HTR-8/SVneo (cell line): ENCODE results near the gene TTC23L.

Experiments
- DNase-seq: peaks from one replicate; pipeline ENCODE4 v3.0.0; 2011; ENCODE audit warnings: low spot score, mixed read lengths; ENCODE audit not compliant: insufficient read length
- FAIRE-seq: peaks from 2 replicates; lab custom pipeline; 2011; peaks lifted over from hg19 to GRCh38; lab: Jason Lieb, UNC

TTC23L gene

DNA sequence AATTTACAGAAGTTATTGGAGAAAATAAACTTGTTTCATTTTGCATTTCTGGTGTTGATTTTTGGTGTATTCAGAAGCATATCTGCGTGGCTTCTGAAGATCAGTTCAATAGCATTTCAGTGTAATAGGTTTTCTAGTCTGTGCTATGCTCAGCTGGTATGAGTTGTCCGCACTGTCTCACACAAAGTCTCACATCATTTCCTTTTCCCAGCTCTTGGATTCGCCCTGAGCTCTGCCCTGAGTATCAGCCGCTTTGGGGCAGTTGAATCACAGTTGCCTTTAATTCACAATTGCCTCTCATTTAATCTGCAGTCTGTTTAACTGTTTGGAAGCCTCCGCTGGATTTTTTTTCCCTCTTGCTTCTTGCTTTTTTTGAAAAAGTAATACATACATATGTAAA is 6.4 kb upstream of the TTC23L start:
- DNase-seq = no peak
- FAIRE-seq = no peak

DNA sequence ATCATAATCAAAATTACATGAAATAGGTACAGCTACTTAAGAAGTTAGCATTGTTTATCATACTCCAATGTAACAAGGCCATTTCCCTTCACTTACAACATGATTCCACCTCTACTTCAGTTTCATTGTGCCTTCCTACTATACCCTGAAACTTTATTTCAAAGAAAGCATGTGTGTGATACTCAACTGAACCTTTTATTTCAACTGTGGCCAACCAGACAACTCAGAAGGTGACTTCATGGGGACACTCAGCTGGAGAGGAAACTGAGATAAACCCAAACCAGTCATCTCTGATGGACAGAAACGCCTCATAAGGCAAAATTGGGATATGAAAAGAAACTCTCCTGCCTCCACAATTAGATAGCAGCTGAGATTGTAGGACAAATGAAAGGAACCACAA is 5.9 kb upstream of the TTC23L start:
- FAIRE-seq (peak; percentile 9), DNase-seq (no peak)

DNA sequence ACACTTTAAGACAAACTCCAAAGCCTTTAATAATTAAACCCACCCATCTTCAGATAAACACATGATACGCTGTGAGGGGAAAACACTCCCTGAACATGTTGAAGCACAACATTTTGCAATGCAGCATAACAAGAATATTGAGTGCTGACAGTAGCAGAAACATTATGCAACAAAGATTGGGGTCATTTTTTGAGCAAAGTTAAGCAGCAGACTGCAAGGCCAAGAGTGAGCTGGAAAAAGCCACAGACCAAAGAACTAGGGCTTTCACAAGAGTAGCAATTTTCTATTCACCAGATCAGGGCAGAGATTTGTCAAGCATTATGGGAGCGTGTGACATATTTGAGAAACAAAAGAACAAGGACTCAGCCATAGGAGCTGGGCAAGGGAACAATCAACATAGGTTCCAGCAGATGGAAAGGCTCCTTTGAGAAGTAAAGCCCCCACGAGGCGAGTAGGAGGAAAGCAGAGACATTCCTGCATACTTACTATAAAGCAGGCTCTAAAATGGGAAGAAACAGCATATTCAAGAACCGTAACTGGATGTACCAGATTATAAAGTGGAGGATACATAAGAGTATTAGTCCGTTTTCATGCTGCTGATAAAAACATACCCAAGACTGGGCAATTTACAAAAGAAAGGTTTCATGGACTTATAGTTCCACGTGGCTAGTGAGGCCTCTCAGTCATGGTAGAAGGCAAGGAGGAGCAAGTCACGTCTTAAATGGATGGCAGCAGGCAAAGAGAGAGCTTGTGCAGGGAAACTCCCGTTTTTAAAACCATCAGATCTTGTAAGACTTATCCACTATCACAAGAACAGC is 4.8 kb upstream of the TTC23L start:
- FAIRE-seq (peak; percentile 75), DNase-seq (no peak)

DNA sequence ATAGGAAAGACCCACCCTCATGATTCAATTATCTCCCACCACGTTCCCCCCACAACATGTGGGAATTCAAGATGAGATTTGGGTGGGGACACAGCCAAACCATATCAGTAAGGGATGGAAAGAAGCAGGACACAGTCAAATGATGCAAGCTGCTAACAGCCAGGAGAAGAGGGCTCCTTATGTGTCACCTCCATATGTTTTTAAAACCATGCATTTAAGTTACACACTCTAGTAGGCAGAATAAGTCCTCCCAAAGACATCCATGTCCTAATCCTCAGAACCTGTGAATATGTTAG is 4.2 kb upstream of the TTC23L start:
- no peak for DNase-seq
- FAIRE-seq = peak; percentile 68

DNA sequence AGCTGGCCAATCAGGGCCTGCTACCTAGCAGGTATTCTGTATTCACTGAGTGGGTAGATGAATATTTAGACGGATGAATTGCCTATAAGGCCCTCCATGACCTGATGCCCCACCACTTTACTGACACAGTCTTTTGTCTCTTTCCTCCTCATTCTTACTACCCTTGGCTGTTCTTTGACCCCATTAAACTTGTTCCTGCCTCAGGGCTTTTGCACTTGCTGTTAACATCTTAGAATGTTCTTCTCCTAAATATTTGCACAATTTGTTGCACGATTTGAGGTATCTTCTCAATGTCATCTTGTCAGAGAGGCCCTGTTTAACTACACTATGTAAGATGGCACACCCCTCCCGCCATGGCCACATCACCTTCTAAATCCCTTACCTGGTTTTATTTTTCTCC is 3.3 kb upstream of the TTC23L start:
- no peak for FAIRE-seq

DNA sequence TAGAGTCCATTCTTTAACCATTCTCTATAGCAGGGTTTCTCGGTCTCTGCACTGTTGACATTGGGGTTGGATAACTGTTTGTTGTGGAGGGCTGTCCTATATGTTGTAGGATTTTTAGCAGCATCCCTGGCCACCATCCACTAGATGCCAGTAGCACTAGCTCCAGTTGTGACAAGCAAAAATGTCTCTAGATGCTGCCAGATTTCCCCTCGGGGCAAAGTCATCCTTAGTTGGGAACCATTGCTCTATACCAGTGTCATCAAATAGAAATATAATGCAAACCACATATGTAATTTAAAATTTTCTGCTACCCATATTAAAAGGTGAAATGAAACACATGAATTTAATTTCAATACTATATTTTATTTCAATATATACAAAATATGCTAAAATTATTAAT is 2.9 kb downstream of the TTC23L start:
- DNase-seq (no peak), FAIRE-seq (no peak)

More for the DNA sequence above, 3.3 kb upstream of the TTC23L start:
- DNase-seq = no peak

DNA sequence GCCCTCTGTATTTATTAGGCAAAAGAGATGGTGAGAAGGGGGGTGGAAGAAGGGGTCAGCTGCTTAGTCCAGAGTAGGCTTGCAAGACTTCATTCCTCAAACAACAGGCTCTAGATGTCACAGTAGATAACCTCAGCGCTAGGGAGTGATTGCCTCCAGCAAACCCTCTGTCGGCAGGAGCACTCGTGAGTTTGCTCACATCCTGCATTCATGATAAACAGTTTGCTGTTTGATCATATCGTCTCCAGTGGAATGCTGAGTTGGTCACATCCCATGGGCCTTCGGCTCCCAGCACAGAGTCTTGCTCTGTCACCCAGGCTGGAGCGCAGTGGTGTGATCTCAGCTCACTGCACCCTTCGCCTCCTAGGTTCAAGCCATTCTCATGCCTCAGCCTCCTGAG is 3.6 kb downstream of the TTC23L start:
- FAIRE-seq (no peak), DNase-seq (no peak)

DNA sequence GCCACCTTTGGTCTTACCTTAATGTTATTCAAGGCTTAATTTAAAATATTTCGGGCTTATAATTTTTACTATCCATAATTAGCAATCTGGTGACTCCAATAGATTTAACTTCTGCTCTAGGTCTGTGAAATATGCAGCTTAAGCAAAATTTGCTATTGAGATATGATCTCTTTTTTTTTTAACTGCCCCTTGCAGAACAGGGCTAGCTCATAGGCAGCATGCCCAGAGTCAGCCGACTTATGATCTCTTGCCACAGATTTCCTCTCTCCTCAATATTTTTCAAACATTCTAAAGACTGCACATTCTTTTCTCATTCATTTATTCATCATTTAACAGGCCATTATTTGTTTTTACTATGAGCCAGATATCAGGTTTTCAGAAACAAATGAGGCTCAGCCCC is 4.5 kb downstream of the TTC23L start:
- FAIRE-seq (no peak), DNase-seq (no peak)

DNA sequence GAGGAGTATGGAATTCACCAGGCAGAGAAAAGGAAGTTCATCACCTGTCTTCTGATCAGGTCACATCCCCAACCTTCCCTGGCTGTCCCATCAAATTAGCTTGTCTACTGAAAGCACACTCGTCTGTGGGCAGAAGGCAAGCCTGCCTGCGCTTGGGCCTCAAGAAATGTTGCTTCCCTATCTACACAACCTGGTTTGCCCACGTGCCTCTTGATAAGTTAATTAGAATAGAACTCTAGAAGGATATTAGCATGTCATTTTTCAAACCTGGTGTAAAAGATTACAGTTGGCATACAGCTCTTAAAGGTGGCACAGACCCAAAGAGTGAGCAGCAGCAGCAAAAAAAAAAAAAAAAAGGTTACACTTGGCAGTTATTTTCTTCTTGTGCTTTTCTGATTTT is 5.1 kb downstream of the TTC23L start:
- no peak for FAIRE-seq
- DNase-seq = no peak

DNA sequence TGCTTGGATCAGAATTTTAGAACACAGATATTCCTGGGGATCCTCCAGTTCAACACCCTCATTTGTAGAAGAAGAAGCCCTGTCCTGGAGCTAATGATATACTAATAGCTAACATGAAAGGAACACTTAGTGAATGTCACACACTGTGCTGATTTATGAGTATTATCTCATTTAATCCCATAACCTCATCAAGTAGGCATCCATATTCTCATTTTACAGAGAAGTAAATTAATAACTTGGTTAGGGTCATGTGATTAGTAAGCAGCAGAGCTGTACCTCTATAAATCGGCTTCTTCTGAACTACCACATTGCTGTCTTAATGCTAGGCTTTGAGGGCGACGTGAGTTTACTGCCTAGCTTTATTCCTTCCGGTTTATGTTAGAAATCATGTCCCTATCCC is 6.0 kb downstream of the TTC23L start:
- DNase-seq (no peak), FAIRE-seq (peak; percentile 48)

DNA sequence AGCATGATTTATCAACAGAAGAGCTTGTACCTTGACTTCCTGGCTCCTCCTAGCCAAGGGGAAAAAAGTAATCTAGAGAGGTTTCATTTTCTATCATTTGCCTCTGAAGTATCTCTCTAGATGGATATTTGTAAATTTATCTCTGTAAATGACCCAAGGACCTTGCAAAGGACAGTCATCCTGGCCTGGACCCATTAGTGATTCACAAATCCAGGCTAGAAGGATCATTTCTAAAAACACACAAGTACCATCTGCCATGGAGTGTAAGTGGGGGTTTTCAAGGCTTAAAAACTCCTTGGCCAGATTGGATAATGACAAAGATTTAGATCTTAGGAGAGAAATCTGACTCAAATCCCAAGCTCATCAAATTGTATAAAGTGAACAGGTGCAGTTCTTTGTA is 8.1 kb downstream of the TTC23L start:
- FAIRE-seq = no peak
- no peak for DNase-seq

DNA sequence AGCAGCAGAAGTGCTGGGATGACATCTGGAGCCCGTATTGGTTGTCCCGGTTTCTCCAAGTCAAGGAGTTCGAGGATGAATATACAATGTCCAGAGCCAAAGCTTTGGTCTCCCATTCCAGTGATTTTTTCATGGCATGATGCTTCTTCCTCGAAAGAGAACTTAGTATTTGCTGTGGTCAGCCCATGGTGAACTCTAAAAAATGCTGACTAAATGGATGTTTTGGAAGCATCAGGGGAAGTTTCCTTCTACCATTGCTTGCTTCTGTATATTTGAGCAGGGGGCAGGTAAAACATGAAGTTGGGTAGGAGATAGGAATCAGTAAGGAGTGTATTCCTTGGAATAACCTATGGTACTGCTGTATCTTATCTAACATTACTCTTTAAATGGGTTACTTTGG is 8.6 kb downstream of the TTC23L start:
- FAIRE-seq = no peak
- DNase-seq = no peak

DNA sequence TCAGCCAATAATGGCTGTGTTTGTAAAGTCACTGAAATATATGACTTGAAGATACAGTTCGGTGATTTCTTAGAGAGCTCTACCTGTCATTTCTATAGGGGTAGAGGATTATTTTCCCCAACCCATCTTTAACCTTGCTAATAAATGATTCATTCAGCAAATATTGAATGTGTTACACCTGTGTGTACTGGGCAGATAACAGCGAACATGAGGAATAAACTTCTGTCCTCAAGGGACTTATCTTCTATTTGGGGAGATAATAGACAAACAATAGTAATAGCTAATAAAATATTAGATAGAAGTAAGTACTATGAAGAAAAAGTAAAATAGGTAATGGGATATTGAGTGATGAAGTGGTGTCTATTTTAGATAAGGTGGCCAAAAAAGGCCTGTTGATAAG is 9.3 kb downstream of the TTC23L start:
- no peak for FAIRE-seq

DNA sequence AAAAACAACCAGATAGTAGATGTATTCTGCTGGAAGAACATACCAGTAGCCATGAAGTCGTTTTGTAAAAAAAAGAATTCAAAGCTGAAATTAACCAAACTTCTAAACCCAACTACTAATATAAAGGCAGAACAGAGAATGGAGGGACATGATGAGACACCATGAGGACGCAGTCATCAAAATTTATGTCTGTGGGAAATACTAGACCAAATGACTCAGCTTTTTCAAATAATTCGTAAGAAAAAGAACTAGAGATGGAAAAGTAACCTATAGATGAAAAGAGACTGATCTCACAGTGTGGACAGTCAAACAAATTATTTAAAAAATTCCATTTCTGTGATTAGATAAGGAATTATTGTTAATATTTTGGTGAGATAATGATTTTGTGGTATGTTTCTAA is 10.3 kb downstream of the TTC23L start:
- FAIRE-seq (no peak), DNase-seq (no peak)

More for the DNA sequence above, 9.3 kb downstream of the TTC23L start:
- no peak for DNase-seq

DNA sequence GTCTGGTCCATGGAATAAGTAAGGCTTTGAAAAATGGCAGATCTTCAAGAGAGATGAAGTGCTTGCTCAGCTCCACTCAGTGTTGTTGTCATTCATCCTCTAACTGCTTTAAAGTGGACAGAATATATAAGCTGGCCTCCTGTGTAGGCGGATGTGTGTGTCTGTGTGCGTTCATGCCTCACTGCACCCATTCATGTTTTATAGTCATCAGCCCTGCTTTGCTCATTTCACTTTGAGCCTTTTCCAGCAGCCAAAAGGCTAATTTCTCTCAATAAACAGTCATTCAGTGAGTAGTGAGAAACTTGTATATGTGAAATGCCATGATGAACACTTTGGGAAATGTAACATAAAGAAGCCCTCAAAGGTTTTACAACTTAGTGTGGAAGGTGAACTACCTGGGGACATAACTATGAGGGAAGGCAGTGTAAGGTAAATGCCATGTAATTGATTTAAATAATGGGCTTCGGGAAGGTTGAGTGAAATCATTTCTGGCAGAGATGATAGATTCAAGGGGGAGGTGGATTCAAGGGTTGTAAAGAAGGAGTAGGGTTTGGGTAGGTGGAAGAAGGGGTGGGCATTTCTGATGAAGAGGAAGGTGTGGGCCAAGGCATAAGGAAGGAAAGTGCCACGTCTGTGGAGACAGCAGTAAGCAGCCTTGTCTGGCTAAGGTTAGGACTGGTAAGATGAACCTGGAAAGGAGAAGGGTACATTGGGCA is 15.7 kb downstream of the TTC23L start:
- DNase-seq (no peak), FAIRE-seq (no peak)

DNA sequence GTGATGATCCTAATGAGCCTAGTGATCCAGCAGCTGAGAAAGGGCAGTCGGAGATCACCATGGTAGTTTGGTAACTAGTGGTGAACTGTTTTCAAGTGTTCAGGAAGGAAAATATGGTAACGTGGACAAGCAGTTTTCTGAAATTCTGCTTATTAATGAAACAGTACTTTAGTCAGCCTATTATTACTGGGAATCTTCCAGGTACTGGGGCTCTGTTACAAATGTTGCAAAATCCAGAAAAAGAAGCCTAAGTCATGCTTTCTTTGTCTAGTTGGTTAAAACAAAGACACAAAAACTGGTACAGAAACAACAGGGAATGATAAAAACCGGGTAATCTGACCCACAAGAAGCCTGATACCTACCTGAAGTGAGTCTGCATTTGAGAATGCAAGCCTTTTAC is 18.2 kb downstream of the TTC23L start:
- no peak for FAIRE-seq
- no peak for DNase-seq

DNA sequence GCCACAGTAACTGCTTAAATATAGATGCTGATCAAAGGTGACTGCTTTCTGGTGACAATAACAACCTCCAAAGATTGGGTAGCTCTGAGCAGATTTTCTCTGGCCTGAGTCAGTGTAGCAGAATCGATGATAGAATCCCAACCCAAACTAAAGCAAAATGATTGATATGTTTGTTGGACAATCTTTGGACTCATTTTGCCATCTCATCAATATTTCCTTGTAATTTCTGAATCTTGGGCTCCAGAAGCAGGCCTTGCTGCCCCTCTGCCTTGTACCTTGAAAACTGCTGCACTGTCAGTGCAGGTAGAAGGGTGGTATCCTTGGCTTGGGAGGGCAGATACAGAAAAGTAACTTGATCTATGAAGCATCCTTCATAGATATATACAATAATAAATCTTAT is 18.9 kb downstream of the TTC23L start:
- no peak for FAIRE-seq
- DNase-seq = no peak

DNA sequence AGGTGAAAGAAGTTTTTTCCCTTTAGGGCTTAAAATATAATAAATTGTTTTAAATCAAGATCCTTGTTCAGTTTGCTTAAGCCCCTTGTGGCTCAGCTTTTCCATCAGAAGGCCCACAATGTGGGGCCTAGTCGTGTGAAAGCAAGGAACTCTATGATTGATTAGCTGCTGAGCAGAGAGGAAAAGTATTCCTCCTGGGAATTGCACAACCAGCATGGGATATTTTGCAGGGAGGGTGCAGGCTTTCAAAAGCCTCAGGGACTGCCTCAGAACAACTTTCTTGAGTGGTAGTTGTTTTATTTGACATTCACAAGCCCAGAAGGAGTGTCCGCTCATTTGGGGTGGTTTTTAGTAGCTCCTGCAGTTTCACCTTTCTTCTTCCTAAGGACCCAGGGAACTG is 19.8 kb downstream of the TTC23L start:
- no peak for DNase-seq

DNA sequence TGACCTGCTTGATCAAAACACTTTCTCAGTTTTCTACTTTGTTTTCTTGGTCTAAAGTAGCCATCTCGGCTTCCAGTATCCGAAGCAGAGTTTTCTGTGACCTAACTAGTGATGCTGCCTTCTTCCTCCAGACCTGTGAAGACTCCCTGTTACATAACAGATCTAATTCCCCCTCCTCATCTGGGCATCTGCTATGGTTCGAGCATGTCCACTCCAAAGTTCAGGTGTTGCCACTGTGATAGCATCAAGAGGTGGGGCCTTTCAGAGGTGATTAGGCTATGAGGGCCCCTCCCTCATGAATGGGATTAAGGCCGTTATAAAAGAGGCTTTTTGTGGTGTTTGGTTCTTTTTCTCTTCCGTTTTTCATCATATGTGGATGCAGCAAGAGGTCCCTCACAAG is 20.3 kb downstream of the TTC23L start:
- no peak for FAIRE-seq
- DNase-seq = no peak

More for the DNA sequence above, 19.8 kb downstream of the TTC23L start:
- no peak for FAIRE-seq

DNA sequence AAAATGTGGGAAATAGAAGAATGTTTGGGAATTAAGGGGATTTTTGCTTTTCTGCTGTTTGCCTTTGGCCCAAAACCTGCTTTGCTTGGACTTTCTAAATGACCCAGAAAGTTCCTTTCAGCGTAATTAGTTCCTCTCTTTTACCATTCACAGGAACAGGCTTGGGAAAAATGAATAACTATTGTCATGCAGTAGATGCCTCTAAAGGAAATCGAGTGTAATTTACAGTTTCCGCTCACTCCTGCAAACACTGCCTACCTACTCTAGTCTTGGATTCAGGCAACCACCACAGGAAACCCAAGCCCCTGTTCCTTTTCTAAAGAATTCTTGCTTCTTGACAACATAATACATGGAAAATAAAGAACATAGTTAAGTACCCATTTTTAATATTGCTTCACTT is 25.0 kb downstream of the TTC23L start:
- DNase-seq = no peak
- FAIRE-seq = no peak

DNA sequence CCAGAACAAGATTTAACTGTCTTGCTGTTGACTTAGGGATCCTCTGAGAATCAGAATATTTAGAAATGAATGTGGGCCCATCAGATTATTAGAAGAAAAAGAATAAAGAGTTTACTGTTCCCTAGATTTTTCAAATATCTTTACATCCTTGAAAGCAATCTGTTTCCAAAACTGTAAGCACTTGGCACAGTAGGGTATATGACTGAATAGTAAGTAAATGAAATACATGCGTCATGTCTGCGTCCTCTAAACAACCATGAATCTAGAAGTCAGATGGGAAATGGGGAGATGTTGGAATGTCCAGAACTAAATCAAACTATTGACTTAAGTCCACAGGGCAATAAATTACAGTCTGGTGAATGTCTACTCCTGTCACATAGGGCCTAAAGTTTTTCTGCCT is 26.1 kb downstream of the TTC23L start:
- no peak for FAIRE-seq
- no peak for DNase-seq

DNA sequence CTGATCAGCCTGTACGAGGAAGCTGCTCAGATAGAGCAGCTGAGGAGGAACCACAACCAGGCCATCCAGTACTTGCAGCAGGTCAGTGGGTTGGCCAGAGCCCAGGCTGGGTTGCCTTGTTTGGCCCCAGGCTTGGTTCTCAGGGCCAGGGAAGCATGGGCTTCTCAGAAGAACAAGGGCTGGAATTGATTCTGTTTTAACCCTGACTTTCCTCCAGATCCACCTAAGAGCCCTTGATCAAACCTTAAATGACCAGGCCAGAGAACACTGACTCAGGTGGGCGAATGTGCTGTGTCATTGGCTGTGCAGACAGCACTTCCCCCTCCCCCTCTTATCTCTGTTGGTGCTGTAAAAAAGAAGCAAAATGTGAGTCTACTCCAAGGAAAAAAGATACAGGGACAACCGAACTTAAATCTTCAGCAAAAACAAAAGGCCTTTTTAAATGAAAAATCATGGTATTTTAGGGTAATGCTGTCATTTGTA is 28.1 kb downstream of the TTC23L start:
- DNase-seq (no peak), FAIRE-seq (no peak)
